ENCODE measurements around the gene DCUN1D3.
"Not testable (repeated sequence)": the region's sequence is repeated elsewhere in the genome, so short reads cannot be mapped to it uniquely, and the experiment has no call there.

DCUN1D3 gene

GRCh38 chr16:20821682-20822081 lies 78.5 kb downstream of the DCUN1D3 start:
- DNase-seq = no peak

- no peak for DNase-seq
These were observed 81.1 kb downstream of the DCUN1D3 start for GRCh38 chr16:20818929-20819585.

GRCh38 chr16:20814784-20815183 lies 85.4 kb downstream of the DCUN1D3 start:
- no peak for DNase-seq

- no peak for DNase-seq
These were observed 87.6 kb downstream of the DCUN1D3 start for GRCh38 chr16:20812510-20812909.

- DNase-seq = no peak
These were observed 88.2 kb downstream of the DCUN1D3 start for GRCh38 chr16:20811889-20812439.

- DNase-seq = no peak
These were observed 92.3 kb downstream of the DCUN1D3 start for GRCh38 chr16:20807862-20808261.

- DNase-seq = peak; percentile 97
These were observed 93.7 kb downstream of the DCUN1D3 start, which contains the start of the genes ERI2 and REXO5 for GRCh38 chr16:20806168-20807050. Gene ERI2 (minus strand): TSS chr16:20806472. CDS start chr16:20806430, 42 bp downstream. Gene REXO5 (plus strand): TSS chr16:20806527. CDS start chr16:20806954, 427 bp downstream.

GRCh38 chr16:20805684-20806167 lies 94.4 kb downstream of the DCUN1D3 start:
- DNase-seq = not testable (repeated sequence)
